Right hindlimb (tissue), 1 donor: Measurements from ENCODE around the gene PTGER4.
"Not testable (repeated sequence)": the region's sequence is repeated elsewhere in the genome, so short reads cannot be mapped to it uniquely, and the experiment has no call there.

Experiments used
- DNase-seq: peaks from one replicate; pipeline ENCODE4 v3.0.0-alpha.2; 2018

The PTGER4 gene

GRCh38 chr5:40679913-40680681 is at the start of gene PTGER4:
TSS of gene PTGER4 (plus strand) at chr5:40679915. CDS start at chr5:40680994, 1,079 bp downstream.
- DNase-seq = no peak

GRCh38 chr5:40630126-40630525 is 49.6 kb upstream of the PTGER4 start:
- no peak for DNase-seq

GRCh38 chr5:40631236-40631635 is 48.5 kb upstream of the PTGER4 start:
- no peak for DNase-seq

DNA sequence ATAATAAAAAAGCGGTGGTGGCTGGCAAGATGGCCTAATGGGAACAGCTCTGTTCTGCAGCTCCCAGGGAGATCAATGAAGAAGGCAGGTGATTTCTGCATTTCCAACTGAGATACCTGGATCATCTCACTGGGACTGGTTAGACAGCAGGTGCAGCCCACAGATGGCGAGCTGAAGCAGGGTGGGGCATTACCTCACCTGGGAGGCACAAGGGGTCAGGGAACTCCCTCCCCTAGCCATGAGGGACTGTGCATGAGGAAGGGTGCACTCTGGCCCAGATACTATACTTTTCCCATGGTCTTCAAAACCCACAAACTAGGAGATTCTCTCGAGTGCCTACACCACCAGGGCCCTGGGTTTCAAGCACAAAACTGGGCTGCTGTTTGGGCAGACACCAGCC is 45.6 kb upstream of the PTGER4 start:
- DNase-seq = no peak

- no peak for DNase-seq
Observed at GRCh38 chr5:40634593-40634992, 45.1 kb upstream of the PTGER4 start.

- not testable (repeated sequence) for DNase-seq
Observed at GRCh38 chr5:40639531-40639930, 40.2 kb upstream of the PTGER4 start.

DNA sequence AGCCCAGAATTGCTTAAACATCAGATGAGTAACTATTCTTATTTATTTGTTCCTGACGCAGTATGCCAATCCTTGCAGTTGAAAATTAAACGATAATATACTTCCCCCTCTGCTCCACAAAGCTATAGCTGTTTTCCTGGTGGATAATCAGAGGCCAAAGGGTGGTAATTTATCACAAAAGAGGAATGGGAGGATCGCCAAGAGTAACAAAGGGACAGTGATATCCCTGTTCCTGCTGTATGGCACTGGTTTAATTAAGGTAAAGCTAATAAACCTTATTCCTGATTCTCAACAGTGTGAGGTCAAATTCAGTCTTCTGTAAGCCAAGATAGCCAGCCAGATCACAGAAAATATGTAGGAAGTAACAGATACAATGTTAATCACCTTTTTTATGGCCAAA is 33.4 kb upstream of the PTGER4 start:
- DNase-seq = no peak

DNA sequence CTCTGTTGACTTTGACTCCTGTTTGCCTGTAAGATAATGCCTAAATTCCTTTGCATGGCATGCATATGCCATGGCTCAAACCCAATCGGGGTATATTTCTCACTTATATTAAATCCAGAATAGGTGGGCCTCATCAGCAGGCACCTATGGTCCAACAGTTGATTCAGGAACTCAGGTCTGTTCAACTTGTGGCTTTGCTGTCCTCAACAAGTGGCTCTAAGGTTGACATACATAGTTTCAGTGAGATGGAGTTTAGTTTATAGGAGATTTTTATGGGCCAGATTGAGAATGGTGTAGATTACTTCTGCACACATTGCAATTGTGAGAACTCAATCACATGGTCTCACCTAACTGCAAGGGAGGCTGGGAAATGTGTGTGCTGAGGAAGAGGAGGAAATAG is 31.6 kb upstream of the PTGER4 start:
- no peak for DNase-seq

DNA sequence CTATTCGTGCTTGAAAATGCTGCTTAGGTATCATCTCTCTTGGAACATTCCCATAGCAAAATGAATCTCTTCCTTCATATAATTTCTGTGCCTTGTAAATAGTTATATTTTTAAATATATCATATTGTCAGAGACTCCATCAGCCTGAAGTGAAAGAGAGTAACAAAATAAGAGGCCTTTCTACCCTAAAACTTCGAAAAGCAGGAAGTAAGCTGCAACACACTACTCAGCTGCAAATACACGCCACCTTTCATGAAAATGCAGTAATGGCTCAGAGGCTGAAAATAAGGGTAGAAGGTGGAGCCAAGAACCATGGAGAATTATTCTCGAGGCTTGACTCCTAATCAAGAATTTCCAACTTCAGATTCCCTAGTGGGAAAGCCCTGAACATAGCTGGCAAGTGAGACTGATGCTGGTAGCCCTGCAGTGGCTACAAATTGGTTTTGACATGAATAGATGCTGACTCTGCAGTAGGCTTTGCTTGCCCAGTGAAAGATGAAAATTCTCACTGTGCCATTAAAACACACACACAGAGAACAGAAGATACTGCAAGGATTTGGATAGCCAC is 30.2 kb upstream of the PTGER4 start:
- DNase-seq = no peak

- DNase-seq = no peak
Observed at GRCh38 chr5:40651201-40651600, 28.5 kb upstream of the PTGER4 start.

GRCh38 chr5:40652441-40653220 is 27.1 kb upstream of the PTGER4 start:
- no peak for DNase-seq

DNA sequence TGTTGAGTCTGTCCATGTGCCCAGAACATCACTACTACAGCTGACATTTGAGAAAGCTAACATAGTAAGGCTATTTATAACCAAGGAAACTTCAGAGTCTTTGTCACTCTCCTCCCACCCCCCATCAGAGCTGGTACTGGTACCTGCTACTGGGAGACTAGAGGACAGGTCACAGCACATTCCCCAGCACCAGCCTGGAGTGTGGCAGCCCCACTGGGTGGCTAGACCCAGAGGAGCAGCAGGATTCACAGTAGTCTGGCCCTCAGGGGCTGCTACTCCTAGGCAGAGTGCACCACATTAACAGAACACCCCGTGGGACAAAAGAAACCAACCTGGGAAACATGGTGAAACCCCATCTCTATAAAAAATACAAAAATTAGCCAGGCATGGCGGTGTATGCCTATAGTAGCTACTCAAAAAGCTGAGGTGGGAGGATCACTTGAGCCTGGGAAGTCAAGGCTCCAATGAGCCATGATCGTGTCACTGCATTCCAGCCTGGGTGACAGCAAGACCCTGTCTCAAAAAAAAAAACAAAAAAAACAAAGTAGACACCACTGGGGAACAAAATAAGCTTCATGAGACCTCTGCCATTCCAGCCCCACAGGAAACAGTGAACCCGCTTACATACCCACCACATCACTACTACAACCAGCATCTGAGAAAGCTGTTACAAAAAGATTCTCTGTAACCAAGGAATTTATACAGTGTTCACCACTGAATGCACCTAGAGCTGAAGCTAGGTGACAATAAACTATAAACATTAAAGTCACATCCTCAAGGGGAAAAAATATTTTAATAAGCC is 26.3 kb upstream of the PTGER4 start:
- DNase-seq = no peak

DNA sequence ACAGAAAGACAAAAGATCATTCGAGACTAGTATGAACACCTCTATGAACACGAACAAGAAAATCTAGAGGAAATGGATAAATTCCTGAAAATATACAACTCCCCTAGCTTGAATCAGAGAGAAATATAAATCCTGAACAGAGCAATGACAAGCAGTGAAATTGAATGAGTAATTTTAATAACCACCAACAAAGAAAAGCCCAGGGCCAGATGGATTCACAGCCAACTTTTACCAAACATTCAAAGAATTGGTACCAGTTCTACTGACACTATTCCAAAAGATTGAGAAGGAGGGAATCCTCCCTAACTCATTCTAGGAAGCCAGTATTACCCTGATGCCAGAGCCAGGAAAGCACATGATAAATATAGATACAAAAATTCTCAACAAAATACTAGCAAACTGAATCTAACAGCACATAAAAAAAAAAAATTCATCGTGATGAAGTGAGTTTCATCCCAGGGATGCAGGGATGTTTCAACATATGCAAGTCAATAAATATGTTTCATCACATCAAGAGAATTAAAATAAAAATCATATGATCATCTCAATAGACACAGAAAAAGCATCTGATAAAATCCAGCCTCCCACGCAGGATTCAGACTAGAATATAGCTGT is 25.2 kb upstream of the PTGER4 start:
- DNase-seq = no peak

GRCh38 chr5:40655138-40655537 is 24.6 kb upstream of the PTGER4 start:
- DNase-seq = no peak

GRCh38 chr5:40656091-40656490 is 23.6 kb upstream of the PTGER4 start:
- DNase-seq = not testable (repeated sequence)

DNA sequence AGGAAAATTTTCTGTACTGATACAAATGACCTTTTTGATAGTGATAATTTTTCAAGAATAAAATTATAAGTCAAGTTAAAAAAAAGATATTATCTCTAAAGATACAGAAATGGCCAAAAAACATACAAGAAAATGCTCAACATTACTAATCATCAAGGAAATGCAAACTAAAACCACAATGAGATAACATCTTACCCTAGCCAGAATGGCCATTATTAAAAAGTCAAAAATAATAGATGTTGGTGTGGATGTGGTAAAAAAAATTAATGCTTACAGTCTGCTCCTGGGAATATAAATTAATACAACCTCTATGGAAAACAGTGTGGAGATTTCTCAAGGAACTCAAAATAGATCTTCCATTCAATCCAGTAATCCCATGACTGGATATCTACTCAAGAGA is 22.9 kb upstream of the PTGER4 start:
- no peak for DNase-seq

- DNase-seq = no peak
Observed at GRCh38 chr5:40660751-40661150, 19.0 kb upstream of the PTGER4 start.

GRCh38 chr5:40665635-40666298 is 13.9 kb upstream of the PTGER4 start:
- no peak for DNase-seq

DNA sequence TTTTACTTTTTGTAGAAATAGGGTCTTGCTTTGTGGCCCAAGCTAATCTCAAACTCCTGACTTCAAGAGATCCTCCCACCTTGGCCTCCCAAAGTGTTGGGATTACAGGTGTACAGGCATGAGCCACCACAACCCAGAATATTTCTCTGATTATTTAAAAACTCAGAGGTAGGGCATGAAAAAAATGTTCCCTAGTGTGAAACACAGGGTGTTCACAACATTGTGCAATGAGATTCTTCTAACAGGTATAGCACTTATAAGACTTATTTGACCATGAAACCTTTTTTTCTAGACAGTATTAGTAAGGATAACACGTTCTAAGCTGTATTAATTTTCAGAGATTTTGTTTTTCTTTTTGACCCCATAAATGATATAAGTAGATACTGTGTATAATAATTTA is 13.1 kb upstream of the PTGER4 start:
- DNase-seq = no peak

GRCh38 chr5:40667161-40667663 is 12.5 kb upstream of the PTGER4 start:
- no peak for DNase-seq

- DNase-seq = no peak
Observed at GRCh38 chr5:40669606-40670390, 9.9 kb upstream of the PTGER4 start.
